Measurements from ENCODE around the gene RPH3AL.

Gene RPH3AL

GRCh38 chr17:193841-194806 lies 158.5 kb downstream of the RPH3AL start:
- DNase-seq = no peak

GRCh38 chr17:193426-193810 lies 159.2 kb downstream of the RPH3AL start:
- no peak for DNase-seq

GRCh38 chr17:192666-193425 lies 159.8 kb downstream of the RPH3AL start:
- no peak for DNase-seq

- no peak for DNase-seq
Measured at GRCh38 chr17:189444-189843, 163.2 kb downstream of the RPH3AL start.

- DNase-seq = no peak
Measured at GRCh38 chr17:187130-187529, 165.5 kb downstream of the RPH3AL start.

- no peak for DNase-seq
Measured at GRCh38 chr17:185445-186138, 167.0 kb downstream of the RPH3AL start.

GRCh38 chr17:183021-183420 lies 169.6 kb downstream of the RPH3AL start:
- DNase-seq = no peak

- no peak for DNase-seq
Measured at GRCh38 chr17:182050-182751, 170.4 kb downstream of the RPH3AL start.

GRCh38 chr17:181245-182049 lies 171.2 kb downstream of the RPH3AL start, which contains the start of gene DOC2B:
Gene DOC2B (minus strand): TSS chr17:181650. CDS start chr17:181479, 171 bp downstream.
- no peak for DNase-seq

- DNase-seq = no peak
Measured at GRCh38 chr17:180381-181244, 172.0 kb downstream of the RPH3AL start.

GRCh38 chr17:179781-180380 lies 172.7 kb downstream of the RPH3AL start:
- no peak for DNase-seq

GRCh38 chr17:179066-179432 lies 173.6 kb downstream of the RPH3AL start:
- no peak for DNase-seq

GRCh38 chr17:178292-179065 lies 174.1 kb downstream of the RPH3AL start:
- no peak for DNase-seq

GRCh38 chr17:177762-178161 lies 174.8 kb downstream of the RPH3AL start:
- DNase-seq = no peak

- no peak for DNase-seq
Measured at GRCh38 chr17:177155-177554, 175.5 kb downstream of the RPH3AL start.

GRCh38 chr17:173166-173911 lies 179.3 kb downstream of the RPH3AL start:
- DNase-seq = no peak

GRCh38 chr17:172401-172800 lies 180.2 kb downstream of the RPH3AL start:
- DNase-seq = no peak

GRCh38 chr17:171871-172270 lies 180.7 kb downstream of the RPH3AL start:
- DNase-seq = no peak
